ENCODE measurements around the gene ITGB8.

Gene ITGB8

DNA sequence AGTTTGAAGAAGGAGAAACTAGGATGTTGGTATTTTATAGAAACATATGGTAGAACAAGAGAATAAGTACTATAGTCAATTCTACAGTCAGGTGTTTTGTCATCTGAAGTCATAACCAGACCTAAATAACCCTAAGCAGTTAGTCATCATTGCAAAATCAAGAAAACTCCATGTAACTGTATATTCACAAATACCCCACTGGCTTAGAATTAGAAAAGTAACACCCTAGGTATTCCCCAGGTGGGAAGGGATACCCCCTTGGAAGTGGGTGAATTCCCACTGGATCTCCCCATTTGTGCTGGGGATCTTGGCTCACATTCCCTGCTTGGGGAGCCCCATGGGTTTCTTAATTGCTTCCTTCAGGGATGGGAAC, 45.9 kb upstream of the ITGB8 start:
- no peak for TF ChIP-seq CTCF (IDR thresholded peaks at IDR 0.05)

GRCh38 chr7:20287317-20287716, 43.4 kb upstream of the ITGB8 start:
- H3K4me1 ChIP-seq = no peaks in the 10 kb centered on the region

More for the DNA sequence above, 45.9 kb upstream of the ITGB8 start:
- Histone ChIP-seq H2AFZ (no peak overlapping the region), H3K27ac (no peak overlapping the region), H3K9me3 (ENCODE audit: control insufficient read depth, low read length) (no peaks in the 10 kb centered on the region), H3K79me2 (no peaks in the 10 kb centered on the region), H3K4me2 (ENCODE audit: low read length) (no peak overlapping the region), H3K4me1 (no peaks in the 10 kb centered on the region), H3K36me3 (ENCODE audit: control insufficient read depth, insufficient read depth, low read length) (no peaks in the 10 kb centered on the region), H3K4me3 (ENCODE audit: low read depth, low read length) (no peak overlapping the region), H3K27me3 (ENCODE audit: control insufficient read depth, insufficient read depth, low read length) (no peaks in the 10 kb centered on the region), H3K9ac (no peak overlapping the region)

DNA sequence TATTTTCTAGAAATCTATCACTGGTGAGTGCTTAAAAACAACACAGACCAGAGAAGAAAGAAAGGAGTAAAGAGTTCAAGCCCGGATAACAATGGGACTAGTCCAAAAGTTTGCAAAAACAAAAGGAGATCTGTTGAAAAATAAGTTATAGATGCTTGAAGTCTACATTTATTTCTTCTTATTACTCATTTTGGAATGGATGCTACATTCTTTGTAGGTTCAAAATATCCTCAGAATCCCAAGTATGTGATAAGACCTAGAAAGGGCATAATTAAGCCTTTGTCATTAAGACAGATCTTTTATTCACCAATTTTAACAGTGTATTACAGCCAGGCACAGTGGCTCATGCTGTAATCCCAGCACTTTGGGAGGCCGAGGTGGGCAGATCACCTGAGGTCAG, 42.7 kb upstream of the ITGB8 start:
- no peak overlapping the region for H3K4me2 ChIP-seq (ENCODE audit: low read length)
- H3K9me3 ChIP-seq (ENCODE audit: control insufficient read depth, low read length) = no peaks in the 10 kb centered on the region
- no peaks in the 10 kb centered on the region for H3K36me3 ChIP-seq (ENCODE audit: control insufficient read depth, insufficient read depth, low read length)
- H3K79me2 ChIP-seq = no peaks in the 10 kb centered on the region
- TF ChIP-seq CTCF (IDR thresholded peaks at IDR 0.05) = no peak
- no peak overlapping the region for H2AFZ ChIP-seq
- H3K27ac ChIP-seq = no peak overlapping the region
- no peaks in the 10 kb centered on the region for H3K4me1 ChIP-seq
- H3K27me3 ChIP-seq (ENCODE audit: control insufficient read depth, insufficient read depth, low read length) = no peaks in the 10 kb centered on the region
- no peak overlapping the region for H3K4me3 ChIP-seq (ENCODE audit: low read depth, low read length)
- no peak overlapping the region for H3K9ac ChIP-seq

More at GRCh38 chr7:20287317-20287716, 43.4 kb upstream of the ITGB8 start:
- TF ChIP-seq CTCF (IDR thresholded peaks at IDR 0.05) = no peak
- Histone ChIP-seq H3K9ac (no peak overlapping the region), H3K4me3 (ENCODE audit: low read depth, low read length) (no peak overlapping the region), H3K27me3 (ENCODE audit: control insufficient read depth, insufficient read depth, low read length) (no peaks in the 10 kb centered on the region), H3K9me3 (ENCODE audit: control insufficient read depth, low read length) (no peaks in the 10 kb centered on the region), H3K27ac (no peak overlapping the region), H3K79me2 (no peaks in the 10 kb centered on the region), H3K4me2 (ENCODE audit: low read length) (no peak overlapping the region), H3K36me3 (ENCODE audit: control insufficient read depth, insufficient read depth, low read length) (no peaks in the 10 kb centered on the region), H2AFZ (no peak overlapping the region)

DNA sequence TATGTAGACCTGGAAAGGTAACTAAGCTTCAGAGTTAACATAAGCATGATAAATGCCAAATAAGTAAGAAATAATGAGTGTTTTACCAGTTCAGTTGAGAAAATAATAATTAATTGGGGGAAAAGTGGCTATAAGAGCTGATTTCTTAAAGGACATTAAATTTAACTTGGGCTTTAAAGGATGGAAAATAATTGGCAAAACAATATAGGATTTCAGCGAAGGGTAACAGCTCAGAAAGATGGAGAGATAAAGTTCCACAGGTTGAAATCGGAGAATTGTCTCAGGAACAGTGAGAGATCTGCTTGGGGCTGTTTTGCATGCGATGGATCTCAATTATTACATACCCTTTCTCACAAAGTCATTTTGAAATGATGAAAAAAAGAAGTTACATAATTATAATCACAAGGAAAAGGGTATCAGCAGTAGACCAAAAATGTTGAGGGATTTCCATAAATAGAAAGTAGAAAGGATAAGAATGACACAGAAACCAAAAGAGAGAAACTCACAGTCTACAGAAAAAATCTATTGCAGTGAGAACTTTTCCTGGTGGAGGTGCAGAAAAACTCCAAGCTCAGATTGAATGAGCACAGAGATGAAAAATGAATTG, 40.1 kb upstream of the ITGB8 start:
- Histone ChIP-seq H3K79me2 (no peaks in the 10 kb centered on the region), H3K27me3 (ENCODE audit: control insufficient read depth, insufficient read depth, low read length) (no peaks in the 10 kb centered on the region), H3K36me3 (ENCODE audit: control insufficient read depth, insufficient read depth, low read length) (no peaks in the 10 kb centered on the region), H3K4me1 (no peaks in the 10 kb centered on the region), H3K4me2 (ENCODE audit: low read length) (peak overlapping the region; percentile 32), H3K9ac (no peak overlapping the region), H3K27ac (no peak overlapping the region), H3K4me3 (ENCODE audit: low read depth, low read length) (no peak overlapping the region), H2AFZ (no peak overlapping the region), H3K9me3 (ENCODE audit: control insufficient read depth, low read length) (no peaks in the 10 kb centered on the region)
- TF ChIP-seq CTCF (IDR thresholded peaks at IDR 0.05) = no peak

- no peak overlapping the region for H3K9ac ChIP-seq
- H3K36me3 ChIP-seq (ENCODE audit: control insufficient read depth, insufficient read depth, low read length) = no peaks in the 10 kb centered on the region
- H3K27ac ChIP-seq = no peak overlapping the region
- no peaks in the 10 kb centered on the region for H3K4me1 ChIP-seq
- no peak overlapping the region for H2AFZ ChIP-seq
- H3K4me2 ChIP-seq (ENCODE audit: low read length) = no peak overlapping the region
- TF ChIP-seq CTCF (IDR thresholded peaks at IDR 0.05) = no peak
- H3K27me3 ChIP-seq (ENCODE audit: control insufficient read depth, insufficient read depth, low read length) = no peaks in the 10 kb centered on the region
- H3K4me3 ChIP-seq (ENCODE audit: low read depth, low read length) = no peak overlapping the region
- H3K9me3 ChIP-seq (ENCODE audit: control insufficient read depth, low read length) = no peaks in the 10 kb centered on the region
- H3K79me2 ChIP-seq = no peaks in the 10 kb centered on the region
Measured at GRCh38 chr7:20293336-20293735, 37.4 kb upstream of the ITGB8 start.

All from parathyroid adenoma (tissue), 2 donors.